22Rv1 (cell line): ENCODE data around the gene SETMAR.

Experiments
- CTCF ChIP-seq: fragments of 450-650 bp; IDR thresholded peaks from 2 replicates; pipeline ENCODE4 v1.5.1; 2017; ENCODE audit warnings: mild to moderate bottlenecking
- ZFX ChIP-seq: fragments of 450-650 bp; IDR thresholded peaks from 2 replicates; pipeline ENCODE4 v1.6.1; 2017; ENCODE audit warnings: antibody characterized with exemption, borderline replicate concordance

DNA sequence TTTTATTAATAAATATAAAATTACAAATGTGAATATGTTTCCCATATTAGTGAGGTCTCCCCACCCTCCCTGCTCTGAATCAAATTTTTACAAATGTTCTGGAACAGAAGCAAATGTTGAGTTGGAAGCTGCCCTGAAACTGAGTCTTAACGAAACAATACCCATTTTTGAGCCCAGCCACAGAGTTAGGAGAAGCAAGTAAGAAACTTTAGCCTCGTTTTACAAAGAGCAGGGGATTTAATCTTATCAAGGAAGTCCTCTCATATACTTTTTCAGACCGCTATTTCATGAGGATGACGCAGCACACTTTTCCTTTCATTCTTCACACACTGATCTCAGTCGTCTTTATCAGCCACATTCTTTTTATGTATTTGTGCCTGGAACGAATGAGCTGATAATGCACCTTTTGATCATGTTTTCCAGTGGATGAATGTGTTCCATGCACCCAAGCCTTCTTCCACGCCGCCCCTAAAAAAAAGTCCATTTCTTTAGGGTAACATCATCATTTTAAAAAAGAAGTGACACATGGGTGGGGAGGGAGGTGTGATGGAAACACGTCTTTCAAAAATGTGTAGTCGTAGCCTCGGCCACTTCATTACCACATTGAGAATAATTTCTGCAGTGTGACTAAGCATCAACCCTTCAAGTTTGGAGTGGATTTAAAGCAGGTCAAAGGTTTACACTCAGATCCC, 48.1 kb downstream of the SETMAR start:
- TF ChIP-seq CTCF (peak; percentile 51), ZFX (no peak)
